ENCODE measurements around the gene NDUFC1. TPM values are rescaled to one million over a fixed set of nuclear protein-coding genes. Genes with fewer than 3 reads are reported as not detected.

The NDUFC1 gene
- total and polyA plus RNA-seq, 2 of the 8 experiments (the other 6 are each of a cell fraction or from before 2014, with no cell fraction given): 41.9 to 62.0 TPM

DNA sequence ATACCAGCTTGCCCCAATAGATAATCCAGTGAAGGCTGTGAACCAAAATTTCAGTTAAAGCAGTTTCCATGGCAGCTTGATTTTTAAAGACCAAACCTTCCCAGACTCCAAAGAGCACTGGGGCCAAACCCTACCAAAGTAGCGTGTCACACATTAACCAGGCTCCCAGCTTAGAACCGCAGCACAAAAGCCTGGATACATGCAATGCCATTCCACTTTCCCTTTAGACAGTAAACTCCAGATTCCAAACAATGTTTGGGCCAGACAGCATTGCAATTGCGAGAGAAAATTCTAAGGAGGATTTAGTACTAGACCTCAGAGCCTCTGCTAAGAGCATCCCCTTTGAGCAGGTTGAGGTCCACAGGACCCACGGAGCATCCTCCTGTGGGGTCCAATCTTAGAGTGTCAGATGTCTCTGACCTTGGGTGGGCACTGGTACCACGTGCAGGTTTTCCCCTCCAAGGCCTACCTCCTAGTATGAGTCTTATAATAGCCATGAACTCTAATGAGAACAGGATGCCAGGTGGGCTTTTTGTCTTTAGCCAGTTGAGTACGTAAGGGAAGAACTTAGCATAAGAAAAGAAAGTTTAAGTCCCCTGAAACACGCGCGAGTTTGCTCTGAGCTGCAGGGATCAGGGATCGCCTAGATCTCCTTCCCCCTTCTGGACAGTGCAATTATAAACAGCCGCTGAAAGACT lies 61.0 kb downstream of the NDUFC1 start:
- CTCF ChIA-PET (ENCODE audit: partially characterized antibody): interaction anchor here (0.6 to 3.5 kb wide), 8 partner anchors 9 to 168 kb away, joined by 3 to 9 read pairs (median 4); no protein-coding TSS in a partner anchor
- H3K27me3 ChIP-seq (replicated peaks in 1 of 4; ENCODE audit: control insufficient read depth in 3 of 4, extremely low read depth in 1 of 4, insufficient read depth in 3 of 4, low read length in 3 of 4): no peaks in the 10 kb centered on the region
- H3K79me1 ChIP-seq (ENCODE audit: low read depth, low read length): no peaks in the 10 kb centered on the region
- no peak overlapping the region for H3K14ac ChIP-seq (ENCODE audit: insufficient read length)
- H3K36me3 ChIP-seq (ENCODE audit: control insufficient read depth in 2 of 4, insufficient read depth in 4 of 4, low read length in 3 of 4): no peaks in the 10 kb centered on the region
- H2BK12ac ChIP-seq (ENCODE audit: low read depth, low read length): peak overlapping the region; percentile 87
- FAIRE-seq (no peak), DNase-seq (ENCODE audit: low read depth in 1 of 2, low spot score in 2 of 2) (peak in 1 of 2 experiments; percentile 7)
- H3K56ac ChIP-seq (replicated peaks; ENCODE audit: insufficient read length, low read depth, low read length): no peak overlapping the region
- H4K5ac ChIP-seq (ENCODE audit: insufficient read length, low read depth, low read length): no peak overlapping the region
- peak overlapping the region; percentile 11; the same call in 1 of the 2 replicates for H2AFZ ChIP-seq (ENCODE audit: low read length)
- no peak overlapping the region for H2BK15ac ChIP-seq (ENCODE audit: low read length)
- H3K4me3 ChIP-seq (ENCODE audit: extremely low read depth in 1 of 4, insufficient read depth in 2 of 4, low read depth in 3 of 4, low read length in 4 of 4): peak overlapping the region in 1 of 4 experiments; percentile 6; a peak in 1 of 8 replicates
- H3K9ac ChIP-seq (replicated peaks in 1 of 4; ENCODE audit: extremely low read depth in 1 of 4, low read depth in 3 of 4, low read length in 3 of 4): peak overlapping the region in 1 of 4 experiments; percentile 25; a peak in 1 of 7 replicates
- H2AK5ac ChIP-seq (ENCODE audit: low read depth, low read length): no peak overlapping the region
- H3K4ac ChIP-seq (replicated peaks; ENCODE audit: insufficient read length, low read depth, low read length): no peak overlapping the region
- H3K23me2 ChIP-seq (ENCODE audit: low read depth, low read length): no peaks in the 10 kb centered on the region
- peak overlapping the region; percentile 83 for H2BK120ac ChIP-seq (replicated peaks; ENCODE audit: low read depth, low read length)
- peak overlapping the region; percentile 85 for H4K91ac ChIP-seq (replicated peaks; ENCODE audit: insufficient read length, low read length)
- H3K4me1 ChIP-seq (replicated peaks in 1 of 4; ENCODE audit: control insufficient read depth in 3 of 4, insufficient read depth in 4 of 4, low read length in 3 of 4): peaks cover 5 to 19% (median 16%) of the 10 kb centered on the region in 4 experiments
- H3K79me2 ChIP-seq (ENCODE audit: control insufficient read depth in 1 of 2, insufficient read depth in 2 of 2, low read length in 2 of 2): no peaks in the 10 kb centered on the region
- no peak overlapping the region for H4K8ac ChIP-seq (ENCODE audit: extremely low read depth, insufficient read depth, low read length)
- POLR2A ChIA-PET (ENCODE audit: partially characterized antibody): interaction anchor here (0.8 to 2.8 kb wide), 11 partner anchors 9 to 226 kb away, joined by 3 to 14 read pairs (median 4); partner anchors contain the start of genes ELF2, MGARP, NAA15 and NDUFC1
- no peaks in the 10 kb centered on the region for H4K20me1 ChIP-seq (replicated peaks in 1 of 2; ENCODE audit: control insufficient read depth in 1 of 2, insufficient read depth in 2 of 2, low read length in 2 of 2)
- peak overlapping the region; percentile 90 for H3K18ac ChIP-seq (ENCODE audit: extremely low read depth, low read length)
- H3K27ac ChIP-seq (ENCODE audit: low read depth, low read length): peak overlapping the region; percentile 53
- H2BK20ac ChIP-seq (ENCODE audit: low read length): peak overlapping the region; percentile 99
- peak overlapping the region; percentile 89; the same call in 1 of the 2 replicates for H2BK5ac ChIP-seq (ENCODE audit: low read depth, low read length)
- peak overlapping the region; percentile 14 to 38; a peak in 2 of 4 replicates for H3K4me2 ChIP-seq (ENCODE audit: insufficient read depth in 1 of 2, low read depth in 2 of 2, low read length in 2 of 2)
- no peaks in the 10 kb centered on the region for H3K9me3 ChIP-seq (ENCODE audit: insufficient read depth in 2 of 2, low read depth in 1 of 2, low read length in 1 of 2)
- 39% methylated on average over 11 of the region's 11 CpGs; no CpG with 5 or more reads in 1 of the 2 experiments for WGBS, 2 experiments (ENCODE audit: extremely low coverage in 1 of 2, insufficient coverage in 1 of 2, insufficient read length in 1 of 2, insufficient replicate concordance in 2 of 2, low coverage in 1 of 2, low lambda C conversion rate in 2 of 2, missing lambda C conversion rate in 1 of 2)
- H3K23ac ChIP-seq (ENCODE audit: insufficient read length): no peak overlapping the region
- no peak for TF ChIP-seq SIN3A (conservative IDR thresholded peaks at IDR 0.05 in 1 of 2, IDR thresholded peaks at IDR 0.05 in 1 of 2; ENCODE audit: low read depth in 1 of 2, low read length in 2 of 2)
- TF ChIP-seq BACH1 (IDR thresholded peaks at IDR 0.05; ENCODE audit: low read length): no peak
- no peak for TF ChIP-seq EP300 (IDR thresholded peaks at IDR 0.05; ENCODE audit: borderline replicate concordance in 1 of 2, low read depth in 2 of 2, low read length in 2 of 2)
- no peak for TF ChIP-seq SRF (IDR thresholded peaks at IDR 0.05; ENCODE audit: low read depth, low read length)
- TF ChIP-seq JUND (IDR thresholded peaks at IDR 0.05; ENCODE audit: low read length): no peak
- peak; percentile 60 for TF ChIP-seq ASH2L (IDR thresholded peaks at IDR 0.05; ENCODE audit: low read length)
- TF ChIP-seq, protein P1, sequence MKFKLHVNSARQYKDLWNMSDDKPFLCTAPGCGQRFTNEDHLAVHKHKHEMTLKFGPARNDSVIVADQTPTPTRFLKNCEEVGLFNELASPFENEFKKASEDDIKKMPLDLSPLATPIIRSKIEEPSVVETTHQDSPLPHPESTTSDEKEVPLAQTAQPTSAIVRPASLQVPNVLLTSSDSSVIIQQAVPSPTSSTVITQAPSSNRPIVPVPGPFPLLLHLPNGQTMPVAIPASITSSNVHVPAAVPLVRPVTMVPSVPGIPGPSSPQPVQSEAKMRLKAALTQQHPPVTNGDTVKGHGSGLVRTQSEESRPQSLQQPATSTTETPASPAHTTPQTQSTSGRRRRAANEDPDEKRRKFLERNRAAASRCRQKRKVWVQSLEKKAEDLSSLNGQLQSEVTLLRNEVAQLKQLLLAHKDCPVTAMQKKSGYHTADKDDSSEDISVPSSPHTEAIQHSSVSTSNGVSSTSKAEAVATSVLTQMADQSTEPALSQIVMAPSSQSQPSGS (IDR thresholded peaks at IDR 0.05; ENCODE audit: low read length): no peak
- no peak for TF ChIP-seq RAD21 (IDR thresholded peaks at IDR 0.05 in 1 of 2, conservative IDR thresholded peaks at IDR 0.05 in 1 of 2; ENCODE audit: low read depth in 2 of 2, low read length in 2 of 2)
- 0 out of 2 replicates have a peak, but pooled peaks have one; percentile 43 for TF ChIP-seq POU5F1 (IDR thresholded peaks at IDR 0.05; ENCODE audit: low read depth, low read length)
- no peak for TF ChIP-seq CREB1 (IDR thresholded peaks at IDR 0.05)
